H1 (cell line): Measurements from ENCODE around the gene GGA3. TPM values are rescaled to one million over a fixed set of nuclear protein-coding genes. Genes with fewer than 3 reads are reported as not detected.

ENCODE experiments used
- CTCF ChIA-PET: fragments of 300-600 bp; sonication (Branson Sonifier 250); formaldehyde crosslinking; loops from one replicate; lab custom pipeline; 2021; ENCODE audit not compliant: partially characterized antibody; lab: Charles Lee
- POLR2A ChIA-PET: fragments of 300-600 bp; sonication (Branson Sonifier 250); formaldehyde crosslinking; loops from one replicate; lab custom pipeline; 2021; ENCODE audit warnings: inconsistent platforms; ENCODE audit not compliant: partially characterized antibody; lab: Charles Lee
- DNase-seq, 2 experiments: peaks; one replicate each; pipeline versions ENCODE4 v3.0.0 to v3.0.0-alpha.2; 2010 to 2022; ENCODE audit warnings: low spot score in 2 of 2, low read depth in 1 of 2, mixed read lengths in 1 of 2
- FAIRE-seq: peaks from 2 replicates; lab custom pipeline; 2011; peaks lifted over from hg19 to GRCh38; lab: Jason Lieb, UNC
- H2AFZ ChIP-seq: 2 replicates; pipeline ENCODE4 v1.8.1; 2012; ENCODE audit warnings: low read length, inconsistent platforms
- H2AK5ac ChIP-seq: 2 replicates; pipeline ENCODE4 v1.6.1; 2013; ENCODE audit warnings: low read depth, low read length
- H2BK120ac ChIP-seq: replicated peaks from 2 replicates; pipeline ENCODE3; 2013; ENCODE audit warnings: low read depth, low read length, inconsistent platforms
- H2BK12ac ChIP-seq: 2 replicates; pipeline ENCODE4 v1.6.1; 2013; ENCODE audit warnings: low read depth, low read length
- H2BK15ac ChIP-seq: 2 replicates; pipeline ENCODE4 v1.6.1; 2013; ENCODE audit warnings: low read length
- H2BK20ac ChIP-seq: 2 replicates; pipeline ENCODE4 v1.6.1; 2013; ENCODE audit warnings: low read length
- H2BK5ac ChIP-seq: 2 replicates; pipeline ENCODE4 v1.6.1; 2013; ENCODE audit warnings: low read depth, low read length
- H3K14ac ChIP-seq: 2 replicates; pipeline ENCODE4 v1.6.1; 2013; ENCODE audit warnings: inconsistent platforms; ENCODE audit not compliant: insufficient read length
- H3K18ac ChIP-seq: 2 replicates; pipeline ENCODE4 v1.6.1; 2013; ENCODE audit warnings: low read length; ENCODE audit errors: extremely low read depth
- H3K23ac ChIP-seq: 2 replicates; pipeline ENCODE4 v1.6.1; 2013; ENCODE audit warnings: inconsistent platforms; ENCODE audit not compliant: insufficient read length
- H3K23me2 ChIP-seq: 2 replicates; pipeline ENCODE4 v1.6.1; 2013; ENCODE audit warnings: low read depth, low read length
- H3K27ac ChIP-seq: 2 replicates; pipeline ENCODE4 v1.6.1; 2011; ENCODE audit warnings: low read depth, low read length, inconsistent platforms
- H3K27me3 ChIP-seq, 4 experiments: replicated peaks in 1 of 4; 1 replicate in 1 of 4; 2 replicates in 3 of 4; pipeline versions ENCODE4 v1.6.1 to v1.8.1; 2011 to 2013; ENCODE audit warnings: low read length in 3 of 4, mild to moderate bottlenecking in 3 of 4, inconsistent platforms in 2 of 4, mixed read lengths in 2 of 4, moderate library complexity in 1 of 4; ENCODE audit not compliant: control insufficient read depth in 3 of 4, insufficient read depth in 3 of 4; ENCODE audit errors: extremely low read depth in 1 of 4
- H3K36me3 ChIP-seq, 4 experiments: 2 replicates each; pipeline versions ENCODE4 v1.6.1 to v1.8.1; 2011 to 2013; ENCODE audit warnings: mild to moderate bottlenecking in 4 of 4, low read length in 3 of 4, moderate library complexity in 2 of 4, control low read depth in 1 of 4, inconsistent platforms in 1 of 4; ENCODE audit not compliant: insufficient read depth in 4 of 4, control insufficient read depth in 2 of 4
- H3K4ac ChIP-seq: replicated peaks from 2 replicates; pipeline ENCODE3; 2013; ENCODE audit warnings: low read length, low read depth, mixed read lengths, inconsistent platforms; ENCODE audit not compliant: insufficient read length
- H3K4me1 ChIP-seq, 4 experiments: replicated peaks in 1 of 4; 1 replicate in 1 of 4; 2 replicates in 3 of 4; pipeline versions ENCODE4 v1.6.1 to v1.8.1; 2011 to 2013; ENCODE audit warnings: low read length in 3 of 4, inconsistent platforms in 2 of 4, mixed read lengths in 1 of 4; ENCODE audit not compliant: insufficient read depth in 4 of 4, control insufficient read depth in 3 of 4
- H3K4me2 ChIP-seq, 2 experiments: 2 replicates each; pipeline versions ENCODE4 v1.6.1 to v1.8.1; 2011 to 2013; ENCODE audit warnings: low read depth in 2 of 2, low read length in 2 of 2, control low read depth in 1 of 2, inconsistent platforms in 1 of 2, mild to moderate bottlenecking in 1 of 2; ENCODE audit not compliant: insufficient read depth in 1 of 2
- H3K4me3 ChIP-seq, 4 experiments: fragments of 200-600, 300-600 bp in 1 of 4; sonication (generic), shearing (Covaris generic), sonication (Bioruptor Twin) in 1 of 4; 2 replicates each; pipeline versions ENCODE4 v1.5.1 to v1.8.1; 2011 to 2016; ENCODE audit warnings: low read length in 4 of 4, low read depth in 3 of 4, control low read depth in 2 of 4, inconsistent platforms in 2 of 4, mild to moderate bottlenecking in 2 of 4, mixed read lengths in 1 of 4, moderate library complexity in 1 of 4; ENCODE audit not compliant: insufficient read depth in 2 of 4; ENCODE audit errors: extremely low read depth in 1 of 4
- H3K56ac ChIP-seq: replicated peaks from 2 replicates; pipeline ENCODE3; 2013; ENCODE audit warnings: low read depth, mild to moderate bottlenecking, mixed read lengths, low read length, inconsistent platforms; ENCODE audit not compliant: insufficient read length
- H3K79me1 ChIP-seq: 2 replicates; pipeline ENCODE4 v1.6.1; 2013; ENCODE audit warnings: low read depth, low read length, control low read depth
- H3K79me2 ChIP-seq, 2 experiments: 2 replicates each; pipeline versions ENCODE4 v1.6.1 to v1.8.1; 2012 to 2013; ENCODE audit warnings: low read length in 2 of 2, mild to moderate bottlenecking in 2 of 2, inconsistent platforms in 1 of 2; ENCODE audit not compliant: insufficient read depth in 2 of 2, control insufficient read depth in 1 of 2
- H3K9ac ChIP-seq, 4 experiments: replicated peaks in 1 of 4; 1 replicate in 1 of 4; 2 replicates in 3 of 4; pipeline versions ENCODE4 v1.6.1 to v1.8.1; 2011 to 2013; ENCODE audit warnings: low read depth in 3 of 4, low read length in 3 of 4, control low read depth in 2 of 4, mild to moderate bottlenecking in 2 of 4, moderate library complexity in 2 of 4, inconsistent platforms in 1 of 4; ENCODE audit errors: extremely low read depth in 1 of 4
- H3K9me3 ChIP-seq, 2 experiments: 2 replicates each; pipeline versions ENCODE4 v1.6.1 to v1.8.1; 2012 to 2013; ENCODE audit warnings: mild to moderate bottlenecking in 2 of 2, moderate library complexity in 2 of 2, control low read depth in 1 of 2, inconsistent platforms in 1 of 2, low read depth in 1 of 2, low read length in 1 of 2, mixed read lengths in 1 of 2; ENCODE audit not compliant: insufficient read depth in 2 of 2
- H4K20me1 ChIP-seq, 2 experiments: replicated peaks in 1 of 2; 2 replicates each; pipeline versions ENCODE3 to v1.8.1; 2011 to 2013; ENCODE audit warnings: inconsistent platforms in 2 of 2, low read length in 2 of 2, mild to moderate bottlenecking in 1 of 2; ENCODE audit not compliant: insufficient read depth in 2 of 2, control insufficient read depth in 1 of 2
- H4K5ac ChIP-seq: 2 replicates; pipeline ENCODE4 v1.6.1; 2013; ENCODE audit warnings: low read length, low read depth, mixed read lengths, inconsistent platforms; ENCODE audit not compliant: insufficient read length
- H4K8ac ChIP-seq: 2 replicates; pipeline ENCODE4 v1.8.0; 2013; ENCODE audit warnings: mild to moderate bottlenecking, moderate library complexity, low read length, inconsistent platforms; ENCODE audit not compliant: insufficient read depth; ENCODE audit errors: extremely low read depth
- H4K91ac ChIP-seq: replicated peaks from 2 replicates; pipeline ENCODE3; 2013; ENCODE audit warnings: low read length, mixed read lengths, inconsistent platforms; ENCODE audit not compliant: insufficient read length
- CBX5 ChIP-seq: fragments of 300-800, 300-1000 bp; sonication (generic); IDR thresholded peaks from 2 replicates; pipeline ENCODE4 v1.7.1; 2016; ENCODE audit warnings: antibody characterized with exemption, low read length, low read depth
- CTBP2 ChIP-seq: IDR thresholded peaks from 2 replicates; pipeline ENCODE4 v1.7.0; 2011; ENCODE audit warnings: borderline replicate concordance, mild to moderate bottlenecking, moderate library complexity, mixed read lengths, low read length; ENCODE audit not compliant: insufficient read depth, insufficient read length
- EP300 ChIP-seq, 2 experiments: IDR thresholded peaks; 1 replicate in 1 of 2; 2 replicates in 1 of 2; pipeline ENCODE4 v1.6.1; 2011 to 2012; ENCODE audit warnings: low read depth in 2 of 2, low read length in 2 of 2, mild to moderate bottlenecking in 2 of 2, borderline replicate concordance in 1 of 2, inconsistent platforms in 1 of 2, moderate library complexity in 1 of 2
- FOSL1 ChIP-seq: IDR thresholded peaks from 2 replicates; pipeline ENCODE4 v1.6.1; 2011; ENCODE audit warnings: mild to moderate bottlenecking, low read depth, low read length, moderate library complexity; ENCODE audit not compliant: insufficient read depth
- HDAC6 ChIP-seq: IDR thresholded peaks from one replicate; pipeline ENCODE4 v1.7.1; 2012; ENCODE audit warnings: low read depth, mild to moderate bottlenecking, inconsistent platforms, low read length, moderate library complexity
- NANOG ChIP-seq: IDR thresholded peaks from 2 replicates; pipeline ENCODE4 v1.6.1; 2011; ENCODE audit warnings: low read length, low read depth, mild to moderate bottlenecking, inconsistent platforms; ENCODE audit not compliant: insufficient read depth, poor library complexity, severe bottlenecking
- POU5F1 ChIP-seq: IDR thresholded peaks from 2 replicates; pipeline ENCODE4 v1.6.1; 2011; ENCODE audit warnings: low read depth, mild to moderate bottlenecking, low read length, moderate library complexity
- RXRA ChIP-seq: IDR thresholded peaks from 2 replicates; pipeline ENCODE4 v1.6.1; 2011; ENCODE audit warnings: low read depth, mild to moderate bottlenecking, low read length, moderate library complexity; ENCODE audit not compliant: insufficient read depth
- SIRT6 ChIP-seq: IDR thresholded peaks from one replicate; pipeline ENCODE4 v1.7.1; 2012; ENCODE audit warnings: low read length, inconsistent platforms
- SRF ChIP-seq: IDR thresholded peaks from 2 replicates; pipeline ENCODE4 v1.6.1; 2011; ENCODE audit warnings: mild to moderate bottlenecking, low read depth, low read length, moderate library complexity
- TEAD4 ChIP-seq: IDR thresholded peaks from 2 replicates; pipeline ENCODE4 v1.6.1; 2012; ENCODE audit warnings: low read depth, low read length, inconsistent platforms, mixed read lengths
- WGBS, 2 experiments: shearing (Covaris generic) in 1 of 2; methylation state at CpG; one replicate each; pipeline versions ENCODE4 v1.1.6 to v1.1.7; 2013 to 2015; ENCODE audit warnings: low lambda C conversion rate in 2 of 2, mixed read lengths in 2 of 2, inconsistent platforms in 1 of 2, low coverage in 1 of 2, missing lambda C conversion rate in 1 of 2; ENCODE audit not compliant: insufficient replicate concordance in 2 of 2, insufficient coverage in 1 of 2, insufficient read length in 1 of 2; ENCODE audit errors: extremely low coverage in 1 of 2, missing lambda C conversion rate in 1 of 2; 5-methylcytosine and 5-hydroxymethylcytosine counted together
- polyA plus RNA-seq, 7 experiments: library from polyadenylated mRNA; depleted of rRNA in 3 of 7; stranded (reverse) in 5 of 7; unstranded in 2 of 7; fragments of >200 nt in 5 of 7; fragments of 200-250 nt in 2 of 7; gene quantifications; 1 replicate in 5 of 7; 2 replicates in 1 of 7; 4 replicates in 1 of 7; pipeline versions ENCODE4 v1.2.1 to v1.2.3, GENCODE V29; 2011 to 2013; ENCODE audit warnings: missing spikeins in 2 of 7, mixed read lengths in 2 of 7
- total RNA-seq: library from RNA; stranded (reverse); fragmentation: NEBNext Ultra II Directional; extraction: Animal tissue kit (Norgen Biotek cat#: 25700); gene quantifications from 2 replicates; pipeline ENCODE4 v1.2.1, GENCODE V29; 2021

GGA3 gene
- total and polyA plus RNA-seq, 2 of the 8 experiments (the other 6 are each of a cell fraction or from before 2014, with no cell fraction given), result 40.6 to 60.0 TPM

- no peak overlapping the region for H2AK5ac ChIP-seq
- no peak for DNase-seq
- 96% methylated on average over 7 of the region's 7 CpGs; no CpG with 5 or more reads in 1 of the 2 experiments for WGBS, 2 experiments
- H3K14ac ChIP-seq, result no peak overlapping the region
- no peak overlapping the region for H2BK120ac ChIP-seq
- no peaks in the 10 kb centered on the region for H3K79me1 ChIP-seq
- H4K5ac ChIP-seq, result no peak overlapping the region
- no peaks in the 10 kb centered on the region for H3K36me3 ChIP-seq
- H4K20me1 ChIP-seq, result no peaks in the 10 kb centered on the region
- H2BK20ac ChIP-seq, result no peak overlapping the region
- H3K4me2 ChIP-seq, result no peak overlapping the region
- no peak for FAIRE-seq
- no peak overlapping the region for H3K18ac ChIP-seq
- POLR2A ChIA-PET, result interaction anchor here (1.0 to 1.3 kb wide), 2 partner anchors 9 to 38 kb away, joined by 3 read pairs; partner anchors contain the start of genes GGA3 and MRPS7
- TF ChIP-seq CTBP2 (no peak), SRF (no peak), POU5F1 (no peak), NANOG (no peak), RXRA (no peak), SIRT6 (no peak), TEAD4 (no peak), HDAC6 (no peak), EP300 (IDR thresholded peaks at IDR 0.05; ENCODE audit: borderline replicate concordance in 1 of 2, low read depth in 2 of 2, low read length in 2 of 2) (no peak), FOSL1 (no peak), CBX5 (no peak)
- TF ChIP-seq, all 59 proteins: peak for 0
- H4K8ac ChIP-seq, result no peak overlapping the region
- no peak overlapping the region for H3K56ac ChIP-seq
- H3K79me2 ChIP-seq, result no peaks in the 10 kb centered on the region
- no peak overlapping the region for H3K4ac ChIP-seq
- no peak overlapping the region for H4K91ac ChIP-seq
- H2BK12ac ChIP-seq, result no peak overlapping the region
- no peak overlapping the region for H2BK15ac ChIP-seq
- no peak overlapping the region for H3K27ac ChIP-seq
- no peaks in the 10 kb centered on the region for H3K4me1 ChIP-seq
- H2AFZ ChIP-seq, result no peak overlapping the region
- CTCF ChIA-PET, result interaction anchor here (0.6 to 2.1 kb wide), 3 partner anchors 11 to 29 kb away, joined by 3 to 10 read pairs (median 3); partner anchors contain the start of genes MIF4GD and SLC25A19
- no peak overlapping the region for H3K9ac ChIP-seq
- no peaks in the 10 kb centered on the region for H3K23me2 ChIP-seq
- no peak overlapping the region for H2BK5ac ChIP-seq
- H3K4me3 ChIP-seq, result no peak overlapping the region
- no peaks in the 10 kb centered on the region for H3K27me3 ChIP-seq
- H3K9me3 ChIP-seq, result no peaks in the 10 kb centered on the region
- no peak overlapping the region for H3K23ac ChIP-seq
Observed at GRCh38 chr17:75300280-75300679, 38.9 kb upstream of the GGA3 start.
